NCI-H460 (cell line): Measurements from ENCODE around the gene MAMSTR. TPM values are rescaled to one million over a fixed set of nuclear protein-coding genes. Genes with fewer than 3 reads are reported as not detected.
A peak's percentile ranks its signal among the peaks of the same experiment; 100 is the strongest.

Source experiments
- DNase-seq: peaks from one replicate; pipeline ENCODE4 v3.0.0-alpha.2; 2016; ENCODE audit warnings: low read depth; ENCODE audit errors: extremely low read depth
- total RNA-seq: library from RNA; depleted of rRNA; stranded (reverse); fragments of >200 nt; shearing (Covaris generic); gene quantifications from 2 replicates; pipeline ENCODE4 v1.2.3, GENCODE V29; 2014

MAMSTR gene
- total RNA-seq, 1 experiment from 2014 or later, result 0.32 TPM

DNA sequence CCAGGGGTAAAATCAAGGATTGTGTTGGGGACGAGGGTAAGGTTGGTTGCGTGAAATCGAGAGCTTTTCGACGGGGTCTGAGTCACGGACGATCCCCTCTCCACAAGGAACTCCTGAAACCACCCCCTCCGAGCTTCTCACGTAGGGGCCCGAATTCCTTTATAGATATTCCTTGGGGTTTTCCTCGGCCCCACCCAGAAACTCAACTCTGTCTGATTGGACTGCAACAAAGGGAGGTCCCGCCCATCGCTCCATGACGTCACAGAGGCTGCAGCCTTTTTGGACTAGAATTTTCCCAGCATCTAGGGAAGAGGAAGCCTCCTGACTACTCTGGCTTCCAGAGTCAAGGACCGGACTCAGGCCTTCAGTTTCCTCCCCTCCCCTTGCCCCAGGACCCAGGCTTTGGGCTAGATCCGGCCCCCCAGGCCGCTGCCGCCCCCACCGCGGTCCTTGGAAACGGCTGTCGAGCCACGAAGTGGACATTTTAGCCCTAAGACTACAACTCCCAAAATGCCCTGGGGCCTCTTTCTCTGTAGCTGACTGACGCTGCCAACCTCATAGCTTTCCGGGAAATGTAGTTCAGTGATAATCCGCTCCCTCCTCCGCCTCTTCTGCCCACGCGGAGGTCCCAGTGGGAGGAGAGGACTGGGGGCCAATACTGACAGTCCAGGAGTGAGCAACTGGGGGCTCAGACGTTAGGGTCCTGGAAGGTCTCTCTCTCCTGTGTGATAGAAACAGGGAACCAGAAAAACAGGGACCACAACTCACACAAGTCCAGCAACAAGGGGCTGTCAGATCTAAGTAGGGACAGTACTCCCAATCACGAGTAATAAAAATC is 27.4 kb upstream of the MAMSTR start, which contains the start of gene IZUMO1:
Gene IZUMO1 (minus strand): TSS at position 172 of the 838 bp plus-strand sequence. CDS start 1,050 bp downstream, outside the sequence.
- peak; percentile 69 for DNase-seq

DNA sequence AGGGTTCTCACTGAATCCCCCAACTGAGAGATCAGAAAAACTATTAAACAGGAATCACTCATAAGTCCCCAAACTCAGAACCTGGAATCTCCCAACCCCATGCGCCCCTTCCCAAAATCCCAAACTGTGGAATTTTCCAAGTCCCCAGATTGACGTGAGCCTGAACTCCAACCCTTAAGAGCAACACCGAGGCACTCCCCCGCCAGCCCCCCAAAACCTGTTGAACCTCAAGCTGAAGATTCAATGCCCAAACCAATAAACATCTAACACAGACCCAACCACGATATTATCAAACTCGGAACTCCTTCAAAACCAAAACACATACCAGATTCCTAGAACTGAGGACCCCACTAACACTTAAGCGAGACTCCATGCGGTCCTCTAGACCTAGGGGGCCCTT is 26.6 kb upstream of the MAMSTR start:
- no peak for DNase-seq

DNA sequence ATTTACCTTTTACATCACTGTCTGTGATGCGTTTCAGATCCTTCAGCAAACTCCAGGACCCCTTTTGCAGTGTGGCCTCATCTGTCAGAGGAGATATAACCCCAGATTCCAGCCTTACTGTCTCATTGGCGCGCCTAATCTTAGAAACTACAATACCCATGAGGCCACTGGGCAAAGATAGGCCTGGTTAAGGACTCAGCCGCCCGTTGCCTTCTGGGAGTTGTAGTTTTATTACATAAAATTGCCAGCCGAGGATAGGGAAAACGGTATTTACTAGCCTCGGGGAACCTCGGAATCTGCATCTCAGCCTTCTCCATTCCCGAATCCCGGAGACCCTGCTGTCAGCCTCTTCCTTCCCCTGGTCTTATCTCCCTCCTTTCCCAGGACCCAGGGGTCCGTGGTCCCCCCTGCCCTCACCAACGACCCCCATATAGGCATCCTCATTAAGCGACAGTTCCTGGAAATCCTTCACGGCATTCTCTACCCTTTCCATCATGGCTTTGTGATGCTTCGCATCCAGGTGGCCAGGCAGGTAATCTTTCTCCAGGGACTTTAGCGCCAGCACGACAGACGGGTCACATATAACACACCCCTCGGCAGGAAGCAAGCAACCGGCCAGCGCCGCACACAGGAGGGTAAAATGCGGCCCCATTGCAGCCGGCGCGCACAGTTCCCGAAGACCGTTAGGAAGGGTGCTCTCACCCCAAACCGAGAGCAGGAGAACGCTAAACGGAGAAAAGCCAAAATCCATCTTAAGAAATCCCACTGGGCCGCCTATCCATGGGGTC is 25.9 kb upstream of the MAMSTR start:
- DNase-seq, result peak; percentile 35

DNA sequence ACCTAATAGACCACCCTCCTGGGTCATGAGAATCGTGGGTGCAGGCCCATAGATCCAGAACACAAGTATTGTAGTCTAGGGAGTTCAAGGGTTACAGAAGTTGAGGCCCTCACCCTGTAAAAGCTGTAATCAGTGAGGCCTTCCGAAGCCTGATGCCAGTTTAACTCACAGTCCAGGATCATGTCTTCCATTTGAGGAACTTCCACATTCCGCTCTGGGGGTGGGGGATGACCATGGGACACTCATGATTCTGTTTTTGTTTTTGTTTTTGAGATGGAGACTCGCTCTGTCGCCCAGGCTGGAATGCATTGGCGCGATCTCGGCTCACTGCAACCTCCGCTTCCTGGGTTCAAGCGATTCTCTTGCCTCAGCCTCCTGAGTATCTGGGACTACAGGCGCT is 22.6 kb upstream of the MAMSTR start:
- no peak for DNase-seq

DNA sequence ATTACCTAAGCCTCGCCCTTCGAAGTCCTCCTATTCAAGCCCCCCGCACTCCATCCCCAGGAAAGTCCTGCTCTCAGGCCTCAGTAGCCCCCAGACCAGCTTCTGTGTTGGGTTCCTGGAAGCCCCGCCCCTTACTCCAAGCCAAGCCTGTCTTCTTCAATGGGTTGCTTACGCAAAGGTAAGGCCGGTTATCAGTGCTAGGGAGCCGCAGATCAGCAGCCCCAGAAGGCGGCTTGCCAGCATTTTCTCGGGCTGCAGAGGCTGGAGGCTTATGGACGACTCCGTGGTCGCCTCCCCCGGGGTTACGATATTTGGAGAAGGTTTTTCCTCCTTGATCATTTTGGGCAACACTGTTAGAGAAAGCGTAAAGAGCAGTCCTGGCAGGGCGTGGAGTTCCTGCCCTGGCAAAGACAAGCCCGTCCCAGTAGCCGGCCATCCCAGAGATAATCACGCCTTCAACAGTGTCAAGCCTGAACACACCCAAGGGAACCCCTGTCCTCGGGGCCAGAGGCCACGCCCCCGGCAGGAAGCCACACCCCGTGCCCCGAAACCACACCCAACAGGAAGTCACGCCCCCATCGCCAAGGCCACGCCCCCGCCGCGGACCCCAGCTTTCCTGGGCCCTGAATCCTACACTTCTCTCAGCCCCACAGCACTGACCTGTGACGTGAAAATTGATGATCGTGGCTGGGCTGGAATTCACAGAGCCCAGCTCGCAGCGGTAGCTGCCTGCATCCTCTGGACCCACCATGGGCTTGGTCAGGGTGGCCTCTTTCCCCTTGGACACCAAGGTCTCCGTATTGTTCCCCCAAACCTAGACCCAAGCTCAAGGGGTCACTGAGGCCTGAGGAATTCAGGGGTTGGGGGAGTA is 21.8 kb upstream of the MAMSTR start:
- no peak for DNase-seq

DNA sequence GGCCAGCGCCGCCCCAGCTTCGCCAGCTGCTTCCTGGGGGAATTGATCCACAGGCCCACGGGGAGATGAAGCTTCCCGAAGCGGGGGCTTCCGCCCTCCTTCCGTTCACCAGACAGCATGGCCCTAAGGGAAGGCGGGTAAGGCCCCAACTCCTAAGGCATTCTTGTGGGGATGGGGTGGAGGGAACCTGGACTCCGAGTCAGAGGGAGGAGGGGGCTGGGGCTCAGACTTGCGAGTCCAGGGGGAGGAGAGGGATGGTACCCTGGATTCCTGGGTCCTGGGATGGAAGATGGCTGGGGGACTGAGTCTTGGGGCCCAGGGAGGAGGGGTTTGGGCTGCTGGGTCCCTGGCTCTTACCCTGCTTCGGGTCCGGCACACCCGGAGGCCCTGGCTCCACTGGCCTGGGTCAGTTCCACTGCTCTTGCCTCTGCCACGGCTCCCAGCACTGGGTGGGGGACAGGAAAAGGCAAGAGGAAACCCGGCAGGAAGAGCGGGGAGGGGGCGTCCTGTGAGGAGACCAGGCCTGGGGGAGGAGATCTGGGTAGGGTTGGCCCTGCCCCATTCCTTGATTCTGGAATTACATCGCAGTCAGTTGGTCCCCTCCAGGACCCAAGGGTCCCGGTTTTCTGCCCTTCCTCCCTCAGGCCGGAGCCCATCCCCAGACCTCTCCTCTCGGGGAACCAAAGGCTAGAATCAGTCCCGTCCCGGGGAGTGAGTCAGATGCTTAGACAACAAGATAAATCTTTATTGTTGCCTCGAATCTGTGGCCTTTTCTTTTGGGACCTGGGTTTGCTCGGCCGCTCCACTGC is 20.8 kb upstream of the MAMSTR start, which contains the start of gene RASIP1:
Gene RASIP1 (minus strand): TSS at position 447 of the 809 bp plus-strand sequence. CDS start 328 bp downstream, at position 119.
- DNase-seq, result no peak

DNA sequence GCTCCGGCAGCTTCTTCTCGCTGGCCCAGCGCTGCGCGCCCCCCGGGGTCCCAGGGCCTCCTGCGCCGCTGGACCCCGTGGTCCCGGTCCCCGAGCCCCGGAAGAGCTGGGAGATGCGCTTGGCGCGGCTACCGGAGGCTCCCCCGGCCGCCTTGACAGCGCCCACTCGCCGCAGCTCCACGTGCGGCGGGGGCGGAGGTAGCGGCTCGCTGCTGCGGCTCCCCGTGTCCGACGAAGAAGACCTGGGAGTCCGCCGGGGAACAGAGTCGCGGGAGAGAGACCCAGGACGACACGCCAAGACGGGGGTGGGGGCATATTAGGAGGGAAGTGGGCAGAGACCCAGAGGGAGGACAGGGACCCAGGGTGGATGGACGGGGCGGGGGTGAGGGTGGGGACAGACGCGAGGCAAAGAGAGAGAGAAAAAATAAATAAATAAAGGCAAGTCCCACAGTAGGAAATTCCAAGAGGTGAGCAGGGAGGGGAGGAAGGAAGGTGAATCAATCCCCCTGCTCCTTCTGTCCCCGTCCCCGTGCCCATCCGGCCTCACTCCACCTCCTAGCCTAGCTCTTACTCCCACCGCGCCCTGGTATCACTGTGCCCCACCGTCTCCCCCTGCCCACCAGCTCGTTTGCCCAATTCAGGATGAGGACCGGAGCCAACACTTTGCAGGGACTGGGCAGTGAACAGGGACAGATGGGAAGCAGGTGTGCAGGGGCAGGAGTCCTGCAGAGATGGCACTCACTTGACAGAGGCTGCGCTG is 20.1 kb upstream of the MAMSTR start:
- DNase-seq, result no peak

DNA sequence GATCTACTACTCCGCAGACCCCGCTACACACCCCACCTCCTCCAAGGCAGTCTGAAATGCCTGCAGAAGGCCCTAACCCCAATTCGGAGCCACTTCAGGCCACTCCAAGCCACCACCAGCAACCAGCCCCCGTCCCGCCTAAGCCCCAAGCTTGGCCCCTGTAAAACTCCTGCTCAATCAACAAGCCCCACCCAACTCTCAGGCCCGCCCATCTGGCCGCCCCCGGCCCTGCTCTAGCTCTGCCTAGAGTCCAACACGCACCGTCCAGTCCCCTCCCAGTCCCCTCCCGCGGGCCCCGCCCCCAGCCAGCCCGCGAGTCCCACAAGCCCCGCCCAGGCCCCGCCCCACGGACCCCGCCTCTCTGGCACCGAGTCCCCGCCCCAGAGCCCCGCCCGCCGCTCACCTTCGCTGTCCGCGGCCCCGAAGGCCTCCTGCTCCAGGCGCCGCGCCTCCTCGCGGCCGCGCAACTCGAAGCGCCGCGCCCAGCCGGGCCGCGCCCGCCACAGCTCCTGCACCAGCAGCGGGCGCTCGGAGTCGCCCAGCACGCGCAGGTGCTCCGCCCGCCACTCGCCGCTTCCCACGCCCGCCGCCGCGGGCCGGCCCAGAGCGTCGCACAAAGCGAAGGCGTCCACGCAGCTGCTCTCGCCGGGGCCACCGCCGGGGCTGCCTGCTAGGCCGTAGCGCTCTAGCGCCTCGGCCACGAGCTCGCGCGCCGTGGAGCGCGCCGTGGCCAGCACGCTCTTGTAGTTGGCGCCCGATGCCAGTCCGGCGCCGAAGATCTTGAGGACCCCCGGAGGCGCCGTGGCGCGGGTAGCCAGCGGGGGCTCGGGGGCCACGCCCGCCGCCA is 19.3 kb upstream of the MAMSTR start:
- peak; percentile 88 for DNase-seq

DNA sequence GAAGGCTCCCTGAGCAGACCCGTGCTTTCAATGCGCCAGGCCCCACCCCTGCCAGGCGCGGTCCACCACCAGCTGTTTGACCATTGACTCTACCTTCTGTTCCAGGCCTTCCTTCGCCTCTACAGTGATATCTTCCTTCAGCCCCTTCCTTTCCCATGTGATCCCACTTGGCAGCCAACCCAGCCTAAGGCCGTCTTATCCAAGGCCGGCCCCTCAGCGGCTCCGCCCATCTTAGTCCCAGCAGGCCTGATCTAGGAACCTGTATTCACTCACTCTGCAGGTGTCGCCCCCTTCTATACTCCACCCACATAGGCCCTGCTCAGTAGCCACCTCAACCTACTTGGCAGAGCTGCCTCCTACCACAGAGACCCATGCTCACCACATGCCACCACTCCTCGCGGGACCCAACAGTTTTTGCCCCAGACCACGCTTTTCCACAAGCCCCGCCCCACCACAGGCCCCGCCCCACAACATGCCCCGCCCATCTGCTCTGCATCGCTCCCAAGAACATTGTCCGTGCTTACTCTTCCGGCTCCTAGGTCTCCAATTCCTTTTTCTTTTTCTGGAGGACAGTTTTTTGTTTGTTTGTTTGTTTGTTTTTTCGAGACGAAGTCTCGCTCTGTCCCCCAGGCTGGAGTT is 18.0 kb upstream of the MAMSTR start:
- no peak for DNase-seq

DNA sequence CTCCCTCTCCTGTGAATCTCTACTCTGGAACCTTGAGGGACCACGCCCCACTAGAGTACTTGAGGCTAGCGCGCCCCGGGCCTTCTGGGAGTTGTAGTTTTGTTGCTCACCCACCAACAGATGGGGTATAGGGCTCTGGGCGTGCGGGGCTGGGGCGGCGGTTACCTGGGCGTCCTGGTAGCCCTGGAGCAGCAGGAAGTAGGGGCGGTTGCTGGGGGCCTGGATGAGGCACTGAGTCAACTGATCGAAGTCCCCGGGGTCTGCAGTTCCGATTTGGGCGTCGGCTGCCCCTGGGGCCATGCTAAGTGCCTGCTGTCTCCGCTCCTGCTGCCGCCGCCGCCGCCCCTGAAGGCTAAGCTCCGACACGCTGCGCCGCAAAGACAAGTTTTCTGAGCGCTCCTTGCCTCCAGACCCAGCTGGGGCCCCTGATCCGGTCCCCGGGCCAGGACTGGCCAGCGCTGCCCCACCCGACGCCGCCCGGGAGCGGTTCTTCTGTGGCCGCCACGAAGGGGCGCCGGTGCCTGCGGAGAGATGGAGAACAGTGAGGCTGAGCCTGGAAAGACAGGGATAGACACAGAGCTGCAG is 15.6 kb upstream of the MAMSTR start:
- DNase-seq, result no peak

DNA sequence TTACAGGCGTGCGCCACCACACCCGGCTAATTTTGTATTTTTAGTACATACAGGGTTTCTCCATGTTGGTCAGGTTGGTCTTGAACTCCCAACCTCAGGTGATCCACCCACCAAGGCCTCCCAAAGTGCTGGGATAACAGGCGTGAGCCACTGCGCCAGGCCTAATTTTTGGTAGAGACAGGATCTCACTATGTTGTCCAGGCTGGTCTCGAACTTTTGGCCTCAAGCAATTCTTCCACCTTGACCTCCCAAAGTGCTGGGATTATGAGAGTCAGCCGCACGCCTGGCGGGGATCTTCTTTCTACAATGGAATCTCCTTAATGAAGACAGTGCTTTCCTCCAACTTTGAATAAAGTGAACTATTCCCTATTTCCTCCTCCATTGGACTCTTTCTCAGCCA is 15.1 kb upstream of the MAMSTR start:
- no peak for DNase-seq

DNA sequence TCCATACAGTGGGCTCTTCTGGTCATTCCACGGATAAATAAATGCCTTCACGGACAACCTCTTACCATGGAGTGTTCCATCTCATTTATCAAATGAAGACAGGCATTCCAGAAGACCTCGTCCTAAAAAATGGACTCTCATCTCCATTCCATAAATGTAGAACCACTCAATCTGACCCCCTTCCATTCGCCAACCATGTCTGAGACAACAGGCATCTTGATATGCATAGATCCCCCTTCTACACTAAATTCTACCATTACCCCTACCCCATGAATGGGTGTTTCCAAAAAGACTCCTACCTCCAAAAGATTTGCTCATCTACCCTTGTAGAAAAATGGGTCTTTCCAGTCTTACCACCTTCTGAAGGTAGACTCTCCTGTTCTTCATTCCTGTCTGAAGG is 11.9 kb upstream of the MAMSTR start:
- no peak for DNase-seq

DNA sequence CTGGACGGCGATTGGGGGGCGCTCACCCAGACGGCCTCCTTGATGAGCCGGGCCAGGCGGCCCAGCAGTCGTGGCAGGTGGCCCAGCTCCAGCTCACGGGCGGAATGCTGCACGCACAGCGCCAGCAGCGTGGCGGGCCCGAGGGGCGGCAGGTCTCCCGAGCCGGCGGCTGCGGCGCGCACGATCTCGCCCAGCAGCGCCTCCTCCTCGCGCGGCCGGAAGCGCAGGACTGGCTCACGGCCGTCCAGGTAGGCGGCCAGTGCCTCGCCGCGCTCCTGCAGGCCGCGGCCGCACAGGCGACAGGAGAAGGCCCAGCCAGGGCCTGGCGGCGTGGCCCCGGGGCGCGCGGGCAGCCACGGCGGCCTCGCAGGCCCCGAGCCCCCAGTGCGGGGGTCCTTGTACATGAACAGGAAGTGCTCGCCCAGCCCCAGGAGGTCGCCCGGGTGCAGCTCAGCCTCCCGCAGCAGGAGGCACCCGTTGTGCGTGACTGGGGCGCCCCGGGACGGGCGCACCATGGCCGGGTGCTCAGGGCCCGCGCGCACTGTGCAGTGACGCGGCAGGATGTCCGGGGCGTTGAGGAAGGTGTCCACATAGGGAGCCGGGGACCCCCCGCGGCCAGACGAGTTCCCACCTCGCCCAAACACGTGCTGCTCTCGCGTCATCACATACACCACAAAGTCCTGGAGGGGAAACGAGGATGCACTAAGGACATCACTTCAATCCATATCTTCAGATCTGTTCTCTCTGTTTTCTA is 9.6 kb upstream of the MAMSTR start:
- DNase-seq, result no peak

DNA sequence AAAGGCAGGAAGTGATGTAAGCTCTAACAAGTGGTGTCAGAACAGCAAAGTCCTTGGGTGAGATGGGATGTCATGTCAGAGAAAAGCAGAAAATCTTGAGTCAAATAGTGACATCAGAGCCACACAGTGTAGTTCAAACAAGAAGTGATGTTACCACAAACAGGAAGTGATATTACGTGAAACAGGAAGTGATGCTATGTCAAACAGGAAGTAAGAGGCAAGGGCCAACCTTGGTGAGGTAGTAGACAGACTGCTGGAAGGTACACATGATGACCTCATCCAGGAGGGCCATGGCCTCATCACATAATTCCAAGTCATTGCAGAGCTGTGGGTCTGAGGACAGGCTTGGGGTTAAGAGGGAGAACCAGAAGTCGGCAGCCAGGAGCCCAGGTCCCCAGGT is 7.0 kb upstream of the MAMSTR start:
- DNase-seq, result no peak

DNA sequence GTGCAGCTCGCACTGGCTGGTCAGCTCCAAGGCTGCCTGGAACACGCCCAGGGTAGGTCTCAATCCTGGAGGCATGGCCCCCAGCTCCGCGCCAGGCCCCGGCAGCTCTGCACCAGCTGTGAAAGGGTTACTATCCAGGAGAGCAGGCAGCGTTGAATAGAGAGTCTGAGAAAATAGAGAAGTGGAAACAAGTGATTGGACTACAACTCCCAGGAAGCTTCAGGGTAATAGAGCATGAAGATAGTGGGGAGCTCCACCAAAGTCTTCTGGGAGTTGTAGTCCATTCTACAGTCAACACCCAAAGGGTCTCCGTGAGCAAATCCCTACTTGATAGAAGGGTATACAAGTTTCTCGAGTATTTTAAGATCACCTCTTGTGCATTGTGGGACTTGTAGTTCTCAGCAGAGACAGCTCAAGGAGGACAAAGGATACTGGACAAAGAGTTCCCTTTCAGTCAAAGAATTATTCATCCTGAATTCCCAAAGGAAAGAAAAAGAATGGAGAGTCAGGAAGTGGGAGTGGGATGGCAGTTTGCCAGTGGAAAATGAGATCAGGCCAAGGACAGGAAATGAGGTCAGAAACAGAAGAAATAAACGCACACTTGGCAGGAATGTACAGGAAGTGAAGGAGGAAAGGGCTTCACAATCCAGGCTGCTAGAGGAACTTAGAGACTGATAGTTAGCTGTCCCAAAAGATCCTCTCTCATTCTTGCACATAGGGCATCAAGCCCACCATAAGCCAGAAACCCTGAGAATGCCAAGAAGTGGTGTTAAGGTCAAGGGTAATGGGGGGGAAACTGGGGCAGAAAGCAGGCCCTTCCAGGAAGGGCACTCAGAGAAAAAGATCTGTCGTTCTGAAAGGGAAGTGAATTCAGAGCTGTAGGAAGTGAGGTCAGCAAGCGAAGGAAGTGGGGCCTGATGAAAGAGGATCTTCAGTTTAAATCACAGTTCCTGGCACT is 5.5 kb upstream of the MAMSTR start:
- peak; percentile 74 for DNase-seq
